SK-N-SH (cell line): ENCODE data around the gene OGFOD1. TPM values are rescaled to one million over a fixed set of nuclear protein-coding genes. Genes with fewer than 3 reads are reported as not detected.

Experiments
- CTCF ChIA-PET: fragments of 300-600, 350-600 bp; formaldehyde crosslinking; extraction: SDS; loops from one replicate; lab custom pipeline; 2021; lab: Yijun Ruan, JAX
- POLR2A ChIA-PET: fragments of 350-600 bp; sonication (Branson Sonifier 250); formaldehyde crosslinking; extraction: SDS; loops from one replicate; lab custom pipeline; 2020; ENCODE audit warnings: antibody characterized with exemption, inconsistent platforms; lab: Yijun Ruan, JAX
- DNase-seq: peaks from one replicate; pipeline ENCODE4 v3.0.0; 2012
- H2AFZ ChIP-seq: fragments of 200-600 bp; sonication (generic); 2 replicates; pipeline ENCODE4 v1.8.1; 2016; ENCODE audit warnings: antibody characterized with exemption, mild to moderate bottlenecking, low read depth
- H3F3A ChIP-seq: fragments of 200-600 bp; sonication (generic); replicated peaks from 2 replicates; pipeline ENCODE3; 2016; ENCODE audit warnings: antibody characterized with exemption, mild to moderate bottlenecking; ENCODE audit not compliant: insufficient read depth
- H3K27ac ChIP-seq, 2 experiments: fragments of 200-500 bp in 1 of 2; fragments of 200-600 bp in 1 of 2; sonication (Bioruptor generic) in 1 of 2; sonication (generic), shearing (Covaris generic) in 1 of 2; 2 replicates each; pipeline versions ENCODE4 v1.5.1 to v1.6.1; 2014 to 2016; ENCODE audit warnings: low read depth in 2 of 2, inconsistent platforms in 1 of 2, low read length in 1 of 2, mild to moderate bottlenecking in 1 of 2, mixed read lengths in 1 of 2
- H3K27me3 ChIP-seq: fragments of 200-600 bp; sonication (generic), shearing (Covaris generic); 2 replicates; pipeline ENCODE4 v1.6.1; 2016; ENCODE audit warnings: mixed run types; ENCODE audit not compliant: insufficient read depth
- H3K36me3 ChIP-seq, 2 experiments: fragments of 200-500 bp in 1 of 2; fragments of 200-600 bp in 1 of 2; sonication (Bioruptor generic) in 1 of 2; sonication (generic) in 1 of 2; replicated peaks in 1 of 2; 2 replicates each; pipeline versions ENCODE3 to v1.5.1; 2014 to 2016; ENCODE audit warnings: low read length in 1 of 2, mild to moderate bottlenecking in 1 of 2; ENCODE audit not compliant: insufficient read depth in 2 of 2, control insufficient read depth in 1 of 2
- H3K4me1 ChIP-seq, 2 experiments: fragments of 200-500 bp in 1 of 2; fragments of 200-600 bp in 1 of 2; sonication (Bioruptor generic) in 1 of 2; sonication (generic), shearing (Covaris generic) in 1 of 2; 2 replicates each; pipeline versions ENCODE4 v1.5.1 to v1.6.1; 2014 to 2016; ENCODE audit warnings: low read depth in 1 of 2, low read length in 1 of 2, mixed run types in 1 of 2; ENCODE audit not compliant: insufficient read depth in 2 of 2, control insufficient read depth in 1 of 2
- H3K4me2 ChIP-seq: fragments of 200-600 bp; sonication (generic), shearing (Covaris generic); 2 replicates; pipeline ENCODE4 v1.6.1; 2017; ENCODE audit warnings: mixed run types
- H3K4me3 ChIP-seq, 2 experiments: fragments of 200-500 bp in 1 of 2; fragments of 200-600 bp in 1 of 2; sonication (Bioruptor generic) in 1 of 2; sonication (generic), shearing (Covaris generic) in 1 of 2; 2 replicates each; pipeline versions ENCODE4 v1.5.1 to v1.8.1; 2014 to 2016; ENCODE audit warnings: low read depth in 2 of 2, inconsistent platforms in 1 of 2, low read length in 1 of 2, mild to moderate bottlenecking in 1 of 2, mixed read lengths in 1 of 2, moderate library complexity in 1 of 2
- H3K79me2 ChIP-seq: fragments of 200-600 bp; sonication (generic); 2 replicates; pipeline ENCODE4 v1.8.1; 2017; ENCODE audit warnings: mild to moderate bottlenecking; ENCODE audit not compliant: insufficient read depth
- H3K9ac ChIP-seq: fragments of 200-600 bp; sonication (generic); 2 replicates; pipeline ENCODE4 v1.6.1; 2017; ENCODE audit warnings: mixed run types
- H3K9me2 ChIP-seq: fragments of 200-600 bp; sonication (generic); 2 replicates; pipeline ENCODE4 v1.6.1; 2017; ENCODE audit warnings: mixed run types
- H3K9me3 ChIP-seq: fragments of 200-600 bp; sonication (generic); 2 replicates; pipeline ENCODE4 v1.6.1; 2017; ENCODE audit warnings: mixed run types, mild to moderate bottlenecking, moderate library complexity
- H4K20me1 ChIP-seq: fragments of 200-600 bp; sonication (generic); 2 replicates; pipeline ENCODE4 v1.6.1; 2017; ENCODE audit warnings: mild to moderate bottlenecking, mixed run types; ENCODE audit not compliant: insufficient read depth
- ELF1 ChIP-seq: IDR thresholded peaks from 2 replicates; pipeline ENCODE4 v1.4.0; 2012
- GABPA ChIP-seq: IDR thresholded peaks from 2 replicates; pipeline ENCODE4 v1.4.0; 2012; ENCODE audit warnings: low read depth, mild to moderate bottlenecking
- JUND ChIP-seq: IDR thresholded peaks from 2 replicates; pipeline ENCODE4 v1.4.0; 2012
- NFIC ChIP-seq: IDR thresholded peaks from 2 replicates; pipeline ENCODE4 v1.4.0; 2012; ENCODE audit warnings: borderline replicate concordance
- NRF1 ChIP-seq: IDR thresholded peaks from 2 replicates; pipeline ENCODE4 v1.6.1; 2012; ENCODE audit warnings: low read depth, mild to moderate bottlenecking, low read length
- RCOR1 ChIP-seq: fragments of 150-350 bp; IDR thresholded peaks from 2 replicates; pipeline ENCODE4 v1.6.1; 2017; ENCODE audit warnings: antibody characterized with exemption, low read length
- RFX5 ChIP-seq: IDR thresholded peaks from 2 replicates; pipeline ENCODE4 v1.6.1; 2012; ENCODE audit warnings: mild to moderate bottlenecking, improper control_type of control experiment, low read length
- RXRA ChIP-seq: IDR thresholded peaks from 2 replicates; pipeline ENCODE4 v1.4.0; 2012; ENCODE audit warnings: low read depth, mild to moderate bottlenecking, borderline replicate concordance
- SIN3A ChIP-seq: IDR thresholded peaks from 2 replicates; pipeline ENCODE4 v1.6.1; 2012; ENCODE audit warnings: low read depth, mild to moderate bottlenecking, low read length, moderate library complexity, borderline replicate concordance
- TAF1 ChIP-seq: IDR thresholded peaks from 2 replicates; pipeline ENCODE4 v1.6.1; 2012; ENCODE audit warnings: low read depth, mild to moderate bottlenecking, low read length, moderate library complexity, borderline replicate concordance
- YY1 ChIP-seq: IDR thresholded peaks from 2 replicates; pipeline ENCODE4 v1.4.0; 2012; ENCODE audit warnings: low read depth, mild to moderate bottlenecking
- WGBS: methylation state at CpG from one replicate; pipeline ENCODE4 v1.1.6; 2017; ENCODE audit warnings: low lambda C conversion rate; 5-methylcytosine and 5-hydroxymethylcytosine counted together
- polyA plus RNA-seq, 3 experiments: library from polyadenylated mRNA; depleted of rRNA; stranded (reverse); fragments of >200 nt; gene quantifications; 2 replicates each; pipeline ENCODE4 v1.2.3, GENCODE V29; 2012
- TF ChIP-seq, protein P1 (sequence below): IDR thresholded peaks from 2 replicates; pipeline ENCODE4 v1.6.1; 2012; ENCODE audit warnings: mild to moderate bottlenecking, low read depth, low read length, moderate library complexity
- TF ChIP-seq, protein P2 (sequence below): fragments of 200-600 bp; sonication (generic); IDR thresholded peaks from 2 replicates; pipeline ENCODE4 v1.6.1; 2017; ENCODE audit warnings: antibody characterized with exemption, mild to moderate bottlenecking, moderate library complexity
- TF ChIP-seq, protein P3 (sequence below): fragments of 150-350 bp; IDR thresholded peaks from 2 replicates; pipeline ENCODE4 v1.6.1; 2016; ENCODE audit warnings: mild to moderate bottlenecking, low read depth, low read length
- TF ChIP-seq, protein P4 (sequence below): IDR thresholded peaks from 2 replicates; pipeline ENCODE4 v1.4.0; 2012; ENCODE audit warnings: low read depth, borderline replicate concordance
- TF ChIP-seq, protein P5 (sequence below): fragments of 150-350 bp; IDR thresholded peaks from 2 replicates; pipeline ENCODE4 v1.6.1; 2017; ENCODE audit warnings: antibody characterized with exemption, low read length, low read depth, borderline replicate concordance

Gene OGFOD1
- polyA plus RNA-seq, 1 of the 3 experiments (the other 2 are of a cell fraction), result 35.6 TPM

DNA sequence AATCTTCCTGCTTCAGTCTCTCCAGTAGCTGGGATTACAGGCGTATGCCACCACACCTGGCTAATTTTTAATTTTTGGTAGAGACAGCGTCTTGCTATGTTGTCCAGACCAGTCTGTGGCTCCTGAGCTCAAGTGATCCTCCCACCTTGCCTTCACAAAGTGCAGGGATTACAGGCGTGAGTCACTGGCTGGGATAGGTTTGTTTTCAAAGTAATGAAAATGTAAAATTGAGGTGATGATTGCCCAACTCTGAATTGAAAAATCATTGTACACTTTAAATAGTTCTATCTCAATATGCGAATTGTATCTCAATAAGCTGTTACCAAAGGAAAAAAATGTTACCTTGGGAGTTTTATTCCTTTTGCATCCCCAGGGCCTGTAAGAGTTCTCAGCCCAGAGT is 24.8 kb upstream of the OGFOD1 start:
- TF ChIP-seq, protein P1, sequence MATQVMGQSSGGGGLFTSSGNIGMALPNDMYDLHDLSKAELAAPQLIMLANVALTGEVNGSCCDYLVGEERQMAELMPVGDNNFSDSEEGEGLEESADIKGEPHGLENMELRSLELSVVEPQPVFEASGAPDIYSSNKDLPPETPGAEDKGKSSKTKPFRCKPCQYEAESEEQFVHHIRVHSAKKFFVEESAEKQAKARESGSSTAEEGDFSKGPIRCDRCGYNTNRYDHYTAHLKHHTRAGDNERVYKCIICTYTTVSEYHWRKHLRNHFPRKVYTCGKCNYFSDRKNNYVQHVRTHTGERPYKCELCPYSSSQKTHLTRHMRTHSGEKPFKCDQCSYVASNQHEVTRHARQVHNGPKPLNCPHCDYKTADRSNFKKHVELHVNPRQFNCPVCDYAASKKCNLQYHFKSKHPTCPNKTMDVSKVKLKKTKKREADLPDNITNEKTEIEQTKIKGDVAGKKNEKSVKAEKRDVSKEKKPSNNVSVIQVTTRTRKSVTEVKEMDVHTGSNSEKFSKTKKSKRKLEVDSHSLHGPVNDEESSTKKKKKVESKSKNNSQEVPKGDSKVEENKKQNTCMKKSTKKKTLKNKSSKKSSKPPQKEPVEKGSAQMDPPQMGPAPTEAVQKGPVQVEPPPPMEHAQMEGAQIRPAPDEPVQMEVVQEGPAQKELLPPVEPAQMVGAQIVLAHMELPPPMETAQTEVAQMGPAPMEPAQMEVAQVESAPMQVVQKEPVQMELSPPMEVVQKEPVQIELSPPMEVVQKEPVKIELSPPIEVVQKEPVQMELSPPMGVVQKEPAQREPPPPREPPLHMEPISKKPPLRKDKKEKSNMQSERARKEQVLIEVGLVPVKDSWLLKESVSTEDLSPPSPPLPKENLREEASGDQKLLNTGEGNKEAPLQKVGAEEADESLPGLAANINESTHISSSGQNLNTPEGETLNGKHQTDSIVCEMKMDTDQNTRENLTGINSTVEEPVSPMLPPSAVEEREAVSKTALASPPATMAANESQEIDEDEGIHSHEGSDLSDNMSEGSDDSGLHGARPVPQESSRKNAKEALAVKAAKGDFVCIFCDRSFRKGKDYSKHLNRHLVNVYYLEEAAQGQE, result no peak
- TF ChIP-seq, protein P2, sequence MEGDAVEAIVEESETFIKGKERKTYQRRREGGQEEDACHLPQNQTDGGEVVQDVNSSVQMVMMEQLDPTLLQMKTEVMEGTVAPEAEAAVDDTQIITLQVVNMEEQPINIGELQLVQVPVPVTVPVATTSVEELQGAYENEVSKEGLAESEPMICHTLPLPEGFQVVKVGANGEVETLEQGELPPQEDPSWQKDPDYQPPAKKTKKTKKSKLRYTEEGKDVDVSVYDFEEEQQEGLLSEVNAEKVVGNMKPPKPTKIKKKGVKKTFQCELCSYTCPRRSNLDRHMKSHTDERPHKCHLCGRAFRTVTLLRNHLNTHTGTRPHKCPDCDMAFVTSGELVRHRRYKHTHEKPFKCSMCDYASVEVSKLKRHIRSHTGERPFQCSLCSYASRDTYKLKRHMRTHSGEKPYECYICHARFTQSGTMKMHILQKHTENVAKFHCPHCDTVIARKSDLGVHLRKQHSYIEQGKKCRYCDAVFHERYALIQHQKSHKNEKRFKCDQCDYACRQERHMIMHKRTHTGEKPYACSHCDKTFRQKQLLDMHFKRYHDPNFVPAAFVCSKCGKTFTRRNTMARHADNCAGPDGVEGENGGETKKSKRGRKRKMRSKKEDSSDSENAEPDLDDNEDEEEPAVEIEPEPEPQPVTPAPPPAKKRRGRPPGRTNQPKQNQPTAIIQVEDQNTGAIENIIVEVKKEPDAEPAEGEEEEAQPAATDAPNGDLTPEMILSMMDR, result no peak
- TF ChIP-seq, protein P3, sequence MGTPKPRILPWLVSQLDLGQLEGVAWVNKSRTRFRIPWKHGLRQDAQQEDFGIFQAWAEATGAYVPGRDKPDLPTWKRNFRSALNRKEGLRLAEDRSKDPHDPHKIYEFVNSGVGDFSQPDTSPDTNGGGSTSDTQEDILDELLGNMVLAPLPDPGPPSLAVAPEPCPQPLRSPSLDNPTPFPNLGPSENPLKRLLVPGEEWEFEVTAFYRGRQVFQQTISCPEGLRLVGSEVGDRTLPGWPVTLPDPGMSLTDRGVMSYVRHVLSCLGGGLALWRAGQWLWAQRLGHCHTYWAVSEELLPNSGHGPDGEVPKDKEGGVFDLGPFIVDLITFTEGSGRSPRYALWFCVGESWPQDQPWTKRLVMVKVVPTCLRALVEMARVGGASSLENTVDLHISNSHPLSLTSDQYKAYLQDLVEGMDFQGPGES, result no peak
- TF ChIP-seq RCOR1 (no peak), NRF1 (no peak), GABPA (no peak), TAF1 (no peak), YY1 (no peak), RXRA (no peak), SIN3A (no peak), RFX5 (no peak), ELF1 (no peak), NFIC (no peak), JUND (no peak)
- TF ChIP-seq, protein P4, sequence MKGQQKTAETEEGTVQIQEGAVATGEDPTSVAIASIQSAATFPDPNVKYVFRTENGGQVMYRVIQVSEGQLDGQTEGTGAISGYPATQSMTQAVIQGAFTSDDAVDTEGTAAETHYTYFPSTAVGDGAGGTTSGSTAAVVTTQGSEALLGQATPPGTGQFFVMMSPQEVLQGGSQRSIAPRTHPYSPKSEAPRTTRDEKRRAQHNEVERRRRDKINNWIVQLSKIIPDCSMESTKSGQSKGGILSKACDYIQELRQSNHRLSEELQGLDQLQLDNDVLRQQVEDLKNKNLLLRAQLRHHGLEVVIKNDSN, result no peak
- TF ChIP-seq, protein P5, sequence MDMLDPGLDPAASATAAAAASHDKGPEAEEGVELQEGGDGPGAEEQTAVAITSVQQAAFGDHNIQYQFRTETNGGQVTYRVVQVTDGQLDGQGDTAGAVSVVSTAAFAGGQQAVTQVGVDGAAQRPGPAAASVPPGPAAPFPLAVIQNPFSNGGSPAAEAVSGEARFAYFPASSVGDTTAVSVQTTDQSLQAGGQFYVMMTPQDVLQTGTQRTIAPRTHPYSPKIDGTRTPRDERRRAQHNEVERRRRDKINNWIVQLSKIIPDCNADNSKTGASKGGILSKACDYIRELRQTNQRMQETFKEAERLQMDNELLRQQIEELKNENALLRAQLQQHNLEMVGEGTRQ, result no peak
- ChIA-PET POLR2A (no interaction called here), CTCF (interaction anchor here (1.0 kb wide), 1 partner anchor 56 kb away, joined by 3 read pairs; no protein-coding TSS in a partner anchor)
- WGBS, result 89% methylated on average over 4 of the region's 4 CpGs
- H3K9me3 ChIP-seq, result peaks cover 5% of the 10 kb centered on the region; the same call in 1 of the 2 replicates
- peaks cover 11 to 31% of the 10 kb centered on the region in 2 experiments for H3K36me3 ChIP-seq
- peaks cover 0 to 9% of the 10 kb centered on the region in 2 experiments; a peak in 3 of 4 replicates for H3K4me1 ChIP-seq
- peaks cover 27% of the 10 kb centered on the region for H4K20me1 ChIP-seq
- H3K9ac ChIP-seq, result no peak overlapping the region
- no peak overlapping the region for H3K4me2 ChIP-seq
- H3K4me3 ChIP-seq, result no peak overlapping the region
- H3K79me2 ChIP-seq, result peaks cover 35% of the 10 kb centered on the region
- no peaks in the 10 kb centered on the region for H3K9me2 ChIP-seq
- peaks cover 28% of the 10 kb centered on the region for H3F3A ChIP-seq
- H2AFZ ChIP-seq, result no peak overlapping the region
- DNase-seq, result no peak
- no peak overlapping the region for H3K27ac ChIP-seq
- H3K27me3 ChIP-seq, result no peaks in the 10 kb centered on the region
